K562 (cell line): Measurements from ENCODE around the gene ERGIC1. TPM values are rescaled to one million over a fixed set of nuclear protein-coding genes. Genes with fewer than 3 reads are reported as not detected.

Experiments used
- ATAC-seq: fragments of 200-7000 bp; cut with Tn5 transposase; 3 replicates; pipeline ENCODE4 v1.9.1; 2020; ENCODE audit warnings: moderate library complexity
- BruUV-seq: library from RNA; stranded (reverse); fragments of 400-500 nt; replicated peaks from 2 replicates; lab custom pipeline; 2021; lab: Mats Ljungman, UMichigan
- CTCF ChIA-PET: fragments of 300-600 bp; formaldehyde crosslinking; extraction: SDS; loops from one replicate; lab custom pipeline; 2021; ENCODE audit warnings: low intra/inter-chr PET ratio; lab: Yijun Ruan, JAX
- POLR2A ChIA-PET: fragments of 300-600, 350-650 bp; sonication (Branson Sonifier 250); formaldehyde crosslinking; extraction: SDS; loops from one replicate; lab custom pipeline; 2021; ENCODE audit warnings: antibody characterized with exemption, inconsistent platforms; lab: Yijun Ruan, JAX
- DNase-seq, 4 experiments: peaks; one replicate each; pipeline versions ENCODE4 v3.0.0 to v3.0.0-alpha.2; 2011 to 2018; ENCODE audit warnings: low spot score in 3 of 4, mixed read lengths in 3 of 4; ENCODE audit errors: extremely low read depth in 1 of 4
- FAIRE-seq: peaks from 2 replicates; lab custom pipeline; 2011; peaks lifted over from hg19 to GRCh38; lab: Jason Lieb, UNC
- H2AFZ ChIP-seq: 2 replicates; pipeline ENCODE4 v1.6.0; 2011; ENCODE audit warnings: low read depth, low read length, control low read depth, inconsistent platforms
- H3K27ac ChIP-seq: fragments of 200-600 bp; 3 replicates; pipeline ENCODE4 v1.8.0; 2011; ENCODE audit warnings: low read depth, mild to moderate bottlenecking, control low read depth, inconsistent platforms, low read length, moderate library complexity, mixed read lengths; ENCODE audit errors: extremely low read depth
- H3K27me3 ChIP-seq, 2 experiments: fragments of 300-600 bp in 1 of 2; 2 replicates in 1 of 2; 3 replicates in 1 of 2; pipeline versions ENCODE4 v1.6.0 to v1.8.0; 2011; ENCODE audit warnings: inconsistent platforms in 2 of 2, low read length in 2 of 2, mild to moderate bottlenecking in 1 of 2, mixed read lengths in 1 of 2, moderate library complexity in 1 of 2; ENCODE audit not compliant: control insufficient read depth in 2 of 2, insufficient read depth in 2 of 2
- H3K36me3 ChIP-seq: fragments of 300-600 bp; 3 replicates; pipeline ENCODE4 v1.8.0; 2011; ENCODE audit warnings: mild to moderate bottlenecking, low read length, inconsistent platforms; ENCODE audit not compliant: control insufficient read depth, insufficient read depth
- H3K4me1 ChIP-seq, 2 experiments: fragments of 200-600 bp in 1 of 2; replicated peaks in 1 of 2; 2 replicates in 1 of 2; 3 replicates in 1 of 2; pipeline versions ENCODE4 v1.5.1 to v1.8.0; 2011; ENCODE audit warnings: inconsistent platforms in 2 of 2, low read length in 2 of 2, mild to moderate bottlenecking in 1 of 2, mixed read lengths in 1 of 2, moderate library complexity in 1 of 2; ENCODE audit not compliant: control insufficient read depth in 2 of 2, insufficient read depth in 2 of 2
- H3K4me2 ChIP-seq: 2 replicates; pipeline ENCODE4 v1.6.1; 2011; ENCODE audit warnings: low read length, control low read depth, inconsistent platforms, mixed read lengths; ENCODE audit not compliant: insufficient read depth
- H3K4me3 ChIP-seq: fragments of 200-600 bp; sonication (generic), shearing (Covaris generic); 2 replicates; pipeline ENCODE4 v1.5.1; 2016; ENCODE audit warnings: control low read depth, inconsistent platforms
- H3K79me2 ChIP-seq: fragments of 200-600 bp; 3 replicates; pipeline ENCODE4 v1.8.0; 2011; ENCODE audit warnings: low read length, inconsistent platforms; ENCODE audit not compliant: control insufficient read depth, insufficient read depth
- H3K9ac ChIP-seq, 2 experiments: 2 replicates each; pipeline versions ENCODE4 v1.6.0 to v1.6.1; 2011; ENCODE audit warnings: low read depth in 2 of 2, low read length in 2 of 2, control low read depth in 1 of 2, inconsistent platforms in 1 of 2, mild to moderate bottlenecking in 1 of 2, mixed read lengths in 1 of 2; ENCODE audit not compliant: insufficient read depth in 1 of 2
- H3K9me1 ChIP-seq: one replicate; pipeline ENCODE4 v1.6.0; 2011; ENCODE audit warnings: inconsistent platforms, mild to moderate bottlenecking, low read length, moderate library complexity; ENCODE audit not compliant: control insufficient read depth, insufficient read depth
- H3K9me3 ChIP-seq: replicated peaks from 2 replicates; pipeline ENCODE4 v1.5.1; 2011; ENCODE audit warnings: low read depth, low read length, inconsistent platforms; ENCODE audit not compliant: control insufficient read depth, insufficient read depth
- H4K20me1 ChIP-seq: replicated peaks from 2 replicates; pipeline ENCODE4 v1.6.1; 2011; ENCODE audit warnings: low read length, inconsistent platforms, mixed read lengths; ENCODE audit not compliant: control insufficient read depth, insufficient read depth
- BCOR ChIP-seq: fragments of 450-650 bp; IDR thresholded peaks from 2 replicates; pipeline ENCODE4 v1.6.1; 2016
- CBX5 ChIP-seq: IDR thresholded peaks from 2 replicates; pipeline ENCODE4 v1.6.1; 2014; ENCODE audit warnings: low read depth, borderline replicate concordance
- CCNT2 ChIP-seq: IDR thresholded peaks from 2 replicates; pipeline ENCODE4 v1.6.1; 2011; ENCODE audit warnings: borderline replicate concordance, low read depth, mild to moderate bottlenecking, moderate library complexity, mixed read lengths, low read length; ENCODE audit not compliant: insufficient read length; ENCODE audit errors: extremely low read depth
- HNRNPUL1 ChIP-seq: fragments of 200-400 bp; formaldehyde crosslinking; IDR thresholded peaks from 2 replicates; pipeline ENCODE4 v1.6.1; 2017; ENCODE audit warnings: low read length
- KDM1A ChIP-seq, 2 experiments: fragments of 450-650 bp; IDR thresholded peaks; 2 replicates each; pipeline ENCODE4 v1.6.1; 2016; ENCODE audit warnings: mild to moderate bottlenecking in 2 of 2
- MAFF ChIP-seq: IDR thresholded peaks from 2 replicates; pipeline ENCODE4 v1.6.1; 2012; ENCODE audit warnings: low read length, improper control_type of control experiment
- POLR2A ChIP-seq: fragments of 450-650 bp; conservative IDR thresholded peaks from 2 replicates; pipeline ENCODE4 v1.6.1; 2016
- RBM25 ChIP-seq: fragments of 200-400 bp; formaldehyde crosslinking; IDR thresholded peaks from 2 replicates; pipeline ENCODE4 v1.6.1; 2018; ENCODE audit warnings: low read length, low read depth, moderate library complexity; ENCODE audit not compliant: severe bottlenecking
- SIX5 ChIP-seq, 2 experiments: IDR thresholded peaks; 2 replicates each; pipeline ENCODE4 v1.6.1; 2011; ENCODE audit warnings: low read length in 2 of 2, borderline replicate concordance in 1 of 2, low read depth in 1 of 2, mild to moderate bottlenecking in 1 of 2, moderate library complexity in 1 of 2; ENCODE audit not compliant: insufficient read depth in 1 of 2
- SMARCA5 ChIP-seq: fragments of 450-650 bp; IDR thresholded peaks from 2 replicates; pipeline ENCODE4 v1.6.1; 2016
- ZBTB17 ChIP-seq: fragments of 450-650 bp; formaldehyde crosslinking; IDR thresholded peaks from 2 replicates; pipeline ENCODE4 v1.4.0; 2020; ENCODE audit warnings: mild to moderate bottlenecking
- ZFP36 ChIP-seq: fragments of 150-350 bp; IDR thresholded peaks from 2 replicates; pipeline ENCODE4 v1.6.1; 2018; ENCODE audit warnings: low read length, low read depth; ENCODE audit not compliant: partially characterized antibody
- ZFX ChIP-seq: sonication (generic); formaldehyde crosslinking; IDR thresholded peaks from 2 replicates; pipeline ENCODE4 v1.8.0; 2022; ENCODE audit warnings: mild to moderate bottlenecking, missing genetic modification reagents, moderate library complexity
- ZNF24 ChIP-seq: fragments of 450-650 bp; IDR thresholded peaks from 2 replicates; pipeline ENCODE4 v1.6.1; 2016
- WGBS: fragments of 100-300 bp; shearing (Covaris generic); methylation state at CpG from one replicate; pipeline ENCODE4 v1.1.6; 2016; ENCODE audit warnings: low coverage, mixed read lengths; ENCODE audit not compliant: insufficient coverage; ENCODE audit errors: missing lambda C conversion rate; 5-methylcytosine and 5-hydroxymethylcytosine counted together
- in situ Hi-C: fragments of 300-500 bp; cut with MboI; formaldehyde crosslinking; loops from 4 replicates; pipeline ENCODE4 v1.15.0; 2018; ENCODE audit warnings: inconsistent platforms, mixed read lengths
- intact Hi-C: fragments of 100-400 bp; cut with micrococcal nuclease; formaldehyde crosslinking; loops from 2 replicates; pipeline ENCODE4 v1.14.2; 2022
- polyA plus RNA-seq, 8 experiments: library from polyadenylated mRNA; depleted of rRNA in 4 of 8; stranded (reverse) in 5 of 8; unstranded in 3 of 8; fragments of >200 nt; fragmentation: Nextera tagmentation in 2 of 8; fragmentation: Illumina TruSeq in 1 of 8; extraction: Ambion mirVana in 2 of 8; extraction: Trizol in 1 of 8; gene quantifications; 2 replicates each; pipeline versions ENCODE4 v1.2.1 to v1.2.3, GENCODE V29; 2011 to 2014; ENCODE audit warnings: inconsistent platforms in 1 of 8, missing spikeins in 1 of 8
- total RNA-seq, 7 experiments: library from RNA; depleted of rRNA in 6 of 7; stranded (reverse); fragments of >200 nt in 6 of 7; fragmentation: Illumina TruSeq in 2 of 7; extraction: Trizol in 2 of 7; gene quantifications; 2 replicates each; pipeline versions ENCODE4 v1.2.1 to v1.2.3, GENCODE V29; 2011 to 2021; ENCODE audit warnings: low replicate concordance in 1 of 7
- TF ChIP-seq, protein P1 (sequence below): sonication (generic); formaldehyde crosslinking; IDR thresholded peaks from 2 replicates; pipeline ENCODE4 v1.8.0; 2022; ENCODE audit warnings: mild to moderate bottlenecking, low read depth, missing genetic modification reagents
- TF ChIP-seq, protein P2 (sequence below): fragments of 450-650 bp; formaldehyde crosslinking; conservative IDR thresholded peaks from 2 replicates; pipeline ENCODE4 v1.4.0; 2022; ENCODE audit warnings: mild to moderate bottlenecking, missing genetic modification characterization
- TF ChIP-seq, protein P3 (sequence below): fragments of 250-450 bp; sonication (Bioruptor Pico); IDR thresholded peaks from 2 replicates; pipeline ENCODE4 v1.8.0; 2022; ENCODE audit warnings: moderate library complexity, mild to moderate bottlenecking, inconsistent platforms

Gene ERGIC1
- total and polyA plus RNA-seq, 9 of the 15 experiments (the other 6 are each of a cell fraction or from before 2014, with no cell fraction given): 5.5 to 68.4 (median 36.4) TPM

DNA sequence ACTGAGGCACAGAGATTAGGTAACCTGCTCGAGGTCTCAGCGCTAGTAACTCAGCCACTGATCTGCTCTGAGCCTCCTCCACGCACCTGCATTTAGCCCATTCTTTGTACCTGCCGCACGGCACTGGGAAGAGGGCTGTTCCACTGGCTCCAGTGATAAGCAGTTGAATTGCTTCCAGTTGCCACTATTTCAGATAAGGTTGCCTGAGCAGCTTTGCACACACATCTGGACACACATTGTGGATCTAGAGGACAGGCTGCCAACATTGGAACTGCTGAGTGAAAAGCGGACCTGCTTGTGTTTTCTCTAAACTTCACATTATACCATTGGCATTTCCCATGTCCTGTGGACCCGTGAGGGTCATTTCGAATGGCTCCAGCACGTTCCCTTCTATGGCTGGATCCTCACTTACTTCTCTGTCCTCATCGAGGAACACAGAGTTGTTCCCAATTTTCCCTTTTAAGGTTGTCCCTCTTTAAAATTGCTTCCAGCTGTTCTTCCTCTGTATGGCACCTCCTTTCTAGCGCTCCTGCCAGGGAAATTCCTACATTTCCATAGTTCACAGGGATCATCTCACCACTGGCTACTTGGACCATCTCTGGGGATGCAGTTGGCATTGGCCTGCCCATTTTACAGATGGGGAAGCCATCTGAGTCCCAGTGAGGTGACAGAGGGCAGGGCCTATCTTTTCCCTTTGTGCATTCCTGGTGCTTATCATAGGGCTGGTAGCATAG lies 79.2 kb downstream of the ERGIC1 start (continued):
- TF ChIP-seq, protein P1, sequence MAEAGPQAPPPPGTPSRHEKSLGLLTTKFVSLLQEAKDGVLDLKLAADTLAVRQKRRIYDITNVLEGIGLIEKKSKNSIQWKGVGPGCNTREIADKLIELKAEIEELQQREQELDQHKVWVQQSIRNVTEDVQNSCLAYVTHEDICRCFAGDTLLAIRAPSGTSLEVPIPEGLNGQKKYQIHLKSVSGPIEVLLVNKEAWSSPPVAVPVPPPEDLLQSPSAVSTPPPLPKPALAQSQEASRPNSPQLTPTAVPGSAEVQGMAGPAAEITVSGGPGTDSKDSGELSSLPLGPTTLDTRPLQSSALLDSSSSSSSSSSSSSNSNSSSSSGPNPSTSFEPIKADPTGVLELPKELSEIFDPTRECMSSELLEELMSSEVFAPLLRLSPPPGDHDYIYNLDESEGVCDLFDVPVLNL (CRISPR knock-in tag): no peak
- TF ChIP-seq MAFF: no peak
- TF ChIP-seq ZNF24: no peak
- TF ChIP-seq POLR2A: no peak

DNA sequence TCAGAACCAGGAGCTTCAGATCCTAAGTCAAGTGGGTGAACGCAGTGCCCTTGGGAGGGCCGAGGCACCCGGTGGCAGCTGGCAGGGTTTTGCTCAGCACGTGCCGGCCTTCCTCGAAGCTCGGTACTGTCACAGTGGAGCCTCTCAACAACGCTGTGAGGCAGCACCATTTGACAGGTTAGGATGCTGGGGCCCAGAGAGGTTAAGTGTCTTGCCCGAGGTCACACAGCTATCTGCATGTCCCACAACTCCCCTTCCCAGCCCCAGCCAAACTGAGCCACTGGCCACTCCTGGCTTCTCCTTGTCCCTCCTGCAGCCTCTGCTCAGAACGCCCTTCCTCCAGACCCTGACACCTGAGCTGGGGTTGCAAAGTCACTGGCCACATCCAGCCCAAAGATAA lies 81.5 kb downstream of the ERGIC1 start:
- no peaks in the 10 kb centered on the region for H3K79me2 ChIP-seq
- no peak overlapping the region for H3K27ac ChIP-seq
- peaks cover 52% of the 10 kb centered on the region; the same call in 2 of the 3 replicates for H3K36me3 ChIP-seq
- intact Hi-C loops (no loop called here), in situ Hi-C loops (no loop called here)
- H3K9ac ChIP-seq: peak overlapping the region in 1 of 2 experiments; percentile 50; a peak in 2 of 4 replicates
- H2AFZ ChIP-seq: no peak overlapping the region
- no peaks in the 10 kb centered on the region for H3K9me1 ChIP-seq
- H3K27me3 ChIP-seq: no peaks in the 10 kb centered on the region
- 91% methylated on average over 9 of the region's 10 CpGs for whole genome bisulfite sequencing
- DNase-seq: no peak
- BruUV-seq: no TSS peak
- H3K4me2 ChIP-seq: no peak overlapping the region
- ATAC-seq: no peak
- CTCF ChIA-PET: no interaction called here
- H3K4me1 ChIP-seq: peaks cover 0 to 7% of the 10 kb centered on the region in 2 experiments; a peak in 2 of 5 replicates
- H3K4me3 ChIP-seq: no peak overlapping the region
- TF ChIP-seq, protein P2, sequence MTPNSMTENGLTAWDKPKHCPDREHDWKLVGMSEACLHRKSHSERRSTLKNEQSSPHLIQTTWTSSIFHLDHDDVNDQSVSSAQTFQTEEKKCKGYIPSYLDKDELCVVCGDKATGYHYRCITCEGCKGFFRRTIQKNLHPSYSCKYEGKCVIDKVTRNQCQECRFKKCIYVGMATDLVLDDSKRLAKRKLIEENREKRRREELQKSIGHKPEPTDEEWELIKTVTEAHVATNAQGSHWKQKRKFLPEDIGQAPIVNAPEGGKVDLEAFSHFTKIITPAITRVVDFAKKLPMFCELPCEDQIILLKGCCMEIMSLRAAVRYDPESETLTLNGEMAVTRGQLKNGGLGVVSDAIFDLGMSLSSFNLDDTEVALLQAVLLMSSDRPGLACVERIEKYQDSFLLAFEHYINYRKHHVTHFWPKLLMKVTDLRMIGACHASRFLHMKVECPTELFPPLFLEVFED (CRISPR knock-in tag): no peak
- no peak for TF ChIP-seq CCNT2
- TF ChIP-seq ZBTB17 (CRISPR knock-in tag): no peak
- TF ChIP-seq ZFX (CRISPR knock-in tag): no peak
- peak; percentile 94 for TF ChIP-seq RBM25
- no peak for TF ChIP-seq HNRNPUL1
- TF ChIP-seq CBX5: no peak
- TF ChIP-seq, protein P3, sequence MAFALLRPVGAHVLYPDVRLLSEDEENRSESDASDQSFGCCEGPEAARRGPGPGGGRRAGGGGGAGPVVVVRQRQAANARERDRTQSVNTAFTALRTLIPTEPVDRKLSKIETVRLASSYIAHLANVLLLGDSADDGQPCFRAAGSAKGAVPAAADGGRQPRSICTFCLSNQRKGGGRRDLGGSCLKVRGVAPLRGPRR: no peak
- 0 out of 4 replicates have a peak, but pooled peaks of 1 of the 2 experiments have one; percentile 36 for TF ChIP-seq KDM1A (IDR thresholded peaks at IDR 0.05)
- TF ChIP-seq ZFP36: peak; percentile 89
- TF ChIP-seq SMARCA5: peak; percentile 64; the same call in 1 of the 2 replicates
- TF ChIP-seq SIX5 (IDR thresholded peaks at IDR 0.05; ENCODE audit: borderline replicate concordance in 1 of 2, insufficient read depth in 1 of 2, low read depth in 1 of 2, low read length in 2 of 2): no peak
- peak; percentile 81 for TF ChIP-seq BCOR
- TF ChIP-seq, all 486 proteins: peak for 5
- no peaks in the 10 kb centered on the region for H3K9me3 ChIP-seq
- POLR2A ChIA-PET: interaction anchor here (0.7 to 1.2 kb wide), 3 partner anchors 10 to 739 kb away, joined by 3 to 5 read pairs (median 4); no protein-coding TSS in a partner anchor
- FAIRE-seq: no peak
- H4K20me1 ChIP-seq: no peaks in the 10 kb centered on the region
